Pons (tissue), 1 donor: ENCODE data around the gene ZNF689.
"Not testable (repeated sequence)": the region's sequence is repeated elsewhere in the genome, so short reads cannot be mapped to it uniquely, and the experiment has no call there.

Source experiments
- DNase-seq: peaks from one replicate; pipeline ENCODE4 v3.0.0-alpha.2; 2016; ENCODE audit warnings: low spot score

The ZNF689 gene

GRCh38 chr16:30609926-30610839 is at the start of gene ZNF689:
Gene ZNF689 (minus strand): TSS chr16:30610389. CDS start chr16:30610041, 348 bp downstream.
- peak; percentile 99 for DNase-seq

GRCh38 chr16:30658731-30659506 is 48.7 kb upstream of the ZNF689 start:
- peak; percentile 98 for DNase-seq

- DNase-seq: peak; percentile 100
Measured at GRCh38 chr16:30657866-30658730, 47.9 kb upstream of the ZNF689 start, which contains the start of gene FBRS. Gene FBRS (plus strand): TSS chr16:30658431. CDS start chr16:30659519, 1,088 bp downstream.

GRCh38 chr16:30656974-30657865 is 47.0 kb upstream of the ZNF689 start:
- DNase-seq: no peak

GRCh38 chr16:30656388-30656787 is 46.2 kb upstream of the ZNF689 start:
- no peak for DNase-seq

GRCh38 chr16:30655815-30656347 is 45.7 kb upstream of the ZNF689 start:
- no peak for DNase-seq

GRCh38 chr16:30654856-30655255 is 44.7 kb upstream of the ZNF689 start:
- DNase-seq: no peak

- no peak for DNase-seq
Measured at GRCh38 chr16:30652718-30653117, 42.5 kb upstream of the ZNF689 start.

GRCh38 chr16:30652005-30652296 is 41.8 kb upstream of the ZNF689 start:
- DNase-seq: no peak

- peak; percentile 47 for DNase-seq
Measured at GRCh38 chr16:30651124-30652004, 41.2 kb upstream of the ZNF689 start.

- peak; percentile 100 for DNase-seq
Measured at GRCh38 chr16:30650369-30651123, 40.4 kb upstream of the ZNF689 start, which contains the start of gene PRR14. Gene PRR14 (plus strand): TSS chr16:30650960. CDS start chr16:30651646, 686 bp downstream.

GRCh38 chr16:30649725-30650368 is 39.7 kb upstream of the ZNF689 start:
- peak; percentile 37 for DNase-seq

- DNase-seq: no peak
Measured at GRCh38 chr16:30647274-30647571, 37.0 kb upstream of the ZNF689 start.

GRCh38 chr16:30645727-30646126 is 35.5 kb upstream of the ZNF689 start:
- DNase-seq: no peak

- no peak for DNase-seq
Measured at GRCh38 chr16:30644334-30644830, 34.2 kb upstream of the ZNF689 start.

- no peak for DNase-seq
Measured at GRCh38 chr16:30641378-30641982, 31.3 kb upstream of the ZNF689 start.

- DNase-seq: no peak
Measured at GRCh38 chr16:30637944-30638343, 27.8 kb upstream of the ZNF689 start.

- DNase-seq: not testable (repeated sequence)
Measured at GRCh38 chr16:30637139-30637538, 26.9 kb upstream of the ZNF689 start.
